Measurements from ENCODE around the gene SEC22C. TPM values are rescaled to one million over a fixed set of nuclear protein-coding genes. Genes with fewer than 3 reads are reported as not detected.

The SEC22C gene
- 39.6 to 44.7 TPM (median 42.6 TPM) in 3 replicates for total RNA-seq

DNA sequence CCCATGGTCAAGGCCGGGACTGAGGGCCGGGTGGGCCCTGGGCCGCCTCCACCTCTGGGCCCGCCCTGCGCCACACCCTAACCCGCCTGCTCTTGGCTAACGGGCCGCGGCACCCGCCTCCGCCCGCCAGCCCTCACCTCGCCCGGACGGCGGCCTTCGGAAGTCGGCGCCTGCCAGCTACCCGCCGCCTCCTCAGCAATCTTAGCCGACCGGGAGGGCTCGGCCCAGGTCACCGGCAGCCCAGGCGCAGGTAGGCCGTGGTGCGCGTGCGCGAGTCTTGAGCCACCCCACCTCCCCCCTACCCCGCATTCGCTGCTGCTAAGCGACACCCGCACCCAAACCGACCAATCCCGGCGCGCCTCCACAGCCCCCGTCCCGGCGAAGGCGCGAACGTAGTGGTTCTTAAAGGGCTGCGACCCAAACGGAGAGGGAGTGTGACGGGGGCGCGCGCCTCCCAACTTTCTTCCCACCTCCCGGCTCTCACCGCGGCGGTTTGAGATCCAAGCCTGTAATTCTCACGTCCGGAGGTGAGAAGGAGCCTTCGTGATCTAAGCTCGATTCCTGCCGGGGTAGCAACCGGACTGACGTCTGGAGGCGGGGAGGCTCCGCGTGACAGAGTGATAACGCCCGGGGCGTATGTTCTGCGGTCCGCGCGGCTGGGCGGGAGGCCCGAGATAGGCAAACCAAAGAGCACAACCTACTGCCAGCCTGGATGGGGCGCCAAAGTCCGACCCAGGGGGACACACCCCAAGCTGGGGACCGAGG lies at the start of gene SEC22C:
Gene SEC22C (minus strand): TSS at position 259 of the 765 bp plus-strand sequence. CDS start 12,921 bp downstream, outside the sequence.
- Mint-ChIP-seq H3K27ac (peak within 1 kb of the TSS; percentile 32), H3K9me3 (peaks cover 9% of the 10 kb centered on the region), H3K4me1 (peaks cover 26% of the 10 kb centered on the region), H3K4me3 (peak within 1 kb of the TSS; percentile 85), H3K36me3 (peaks cover 10% of the 10 kb centered on the region), H3K27me3 (ENCODE audit: low read depth) (no peaks in the 10 kb centered on the region)
- TF ChIP-seq, protein P1, sequence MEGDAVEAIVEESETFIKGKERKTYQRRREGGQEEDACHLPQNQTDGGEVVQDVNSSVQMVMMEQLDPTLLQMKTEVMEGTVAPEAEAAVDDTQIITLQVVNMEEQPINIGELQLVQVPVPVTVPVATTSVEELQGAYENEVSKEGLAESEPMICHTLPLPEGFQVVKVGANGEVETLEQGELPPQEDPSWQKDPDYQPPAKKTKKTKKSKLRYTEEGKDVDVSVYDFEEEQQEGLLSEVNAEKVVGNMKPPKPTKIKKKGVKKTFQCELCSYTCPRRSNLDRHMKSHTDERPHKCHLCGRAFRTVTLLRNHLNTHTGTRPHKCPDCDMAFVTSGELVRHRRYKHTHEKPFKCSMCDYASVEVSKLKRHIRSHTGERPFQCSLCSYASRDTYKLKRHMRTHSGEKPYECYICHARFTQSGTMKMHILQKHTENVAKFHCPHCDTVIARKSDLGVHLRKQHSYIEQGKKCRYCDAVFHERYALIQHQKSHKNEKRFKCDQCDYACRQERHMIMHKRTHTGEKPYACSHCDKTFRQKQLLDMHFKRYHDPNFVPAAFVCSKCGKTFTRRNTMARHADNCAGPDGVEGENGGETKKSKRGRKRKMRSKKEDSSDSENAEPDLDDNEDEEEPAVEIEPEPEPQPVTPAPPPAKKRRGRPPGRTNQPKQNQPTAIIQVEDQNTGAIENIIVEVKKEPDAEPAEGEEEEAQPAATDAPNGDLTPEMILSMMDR (IDR thresholded peaks at IDR 0.05; ENCODE audit: unreplicated experiment), result no peak
- DNase-seq (ENCODE audit: low spot score in 2 of 2, unreplicated experiment in 2 of 2), result peak; percentile 90 to 95

GRCh38 chr3:42613462-42613861 lies 31.7 kb upstream of the SEC22C start:
- Mint-ChIP-seq H3K4me1 (peaks cover 4% of the 10 kb centered on the region), H3K36me3 (peaks cover 14% of the 10 kb centered on the region), H3K9me3 (no peaks in the 10 kb centered on the region), H3K4me3 (no peak overlapping the region), H3K27ac (peak overlapping the region; percentile 9), H3K27me3 (ENCODE audit: low read depth) (no peaks in the 10 kb centered on the region)
- no peak for DNase-seq (ENCODE audit: low spot score in 2 of 2, unreplicated experiment in 2 of 2)
- TF ChIP-seq, protein P1 (IDR thresholded peaks at IDR 0.05; ENCODE audit: unreplicated experiment), result peak; percentile 73

GRCh38 chr3:42612928-42613327 lies 31.2 kb upstream of the SEC22C start:
- H3K27me3 Mint-ChIP-seq (ENCODE audit: low read depth), result no peaks in the 10 kb centered on the region
- peaks cover 5% of the 10 kb centered on the region for H3K4me1 Mint-ChIP-seq
- H3K9me3 Mint-ChIP-seq, result no peaks in the 10 kb centered on the region
- peaks cover 14% of the 10 kb centered on the region for H3K36me3 Mint-ChIP-seq
- no peak for DNase-seq (ENCODE audit: low spot score in 2 of 2, unreplicated experiment in 2 of 2)
- H3K4me3 Mint-ChIP-seq, result no peak overlapping the region
- H3K27ac Mint-ChIP-seq, result peak overlapping the region; percentile 32
- TF ChIP-seq, protein P1 (IDR thresholded peaks at IDR 0.05; ENCODE audit: unreplicated experiment), result no peak

DNA sequence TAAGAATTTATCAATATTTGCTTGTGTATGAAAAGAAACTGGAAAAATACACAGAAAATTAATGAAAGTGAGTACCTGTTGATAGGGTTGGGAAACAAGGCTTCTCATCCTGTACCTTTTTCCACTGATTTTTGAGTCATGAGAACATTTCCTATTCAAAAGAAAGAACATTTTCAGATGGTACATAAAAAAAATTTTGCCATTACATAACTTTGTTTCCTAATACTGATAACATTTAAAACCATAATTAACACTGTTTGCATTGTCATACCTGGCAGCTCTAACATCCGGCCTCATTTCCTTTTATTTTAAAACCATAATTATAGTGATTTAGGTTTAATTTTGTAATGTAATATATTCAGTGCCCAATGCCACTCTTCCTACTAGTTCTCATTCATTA lies 30.4 kb upstream of the SEC22C start:
- no peak overlapping the region for H3K4me3 Mint-ChIP-seq
- H3K27ac Mint-ChIP-seq, result no peak overlapping the region
- no peak for DNase-seq (ENCODE audit: low spot score in 2 of 2, unreplicated experiment in 2 of 2)
- TF ChIP-seq, protein P1 (IDR thresholded peaks at IDR 0.05; ENCODE audit: unreplicated experiment), result no peak
- peaks cover 17% of the 10 kb centered on the region for H3K36me3 Mint-ChIP-seq
- H3K9me3 Mint-ChIP-seq, result no peaks in the 10 kb centered on the region
- no peaks in the 10 kb centered on the region for H3K27me3 Mint-ChIP-seq (ENCODE audit: low read depth)
- H3K4me1 Mint-ChIP-seq, result peaks cover 8% of the 10 kb centered on the region

GRCh38 chr3:42610976-42611375 lies 29.2 kb upstream of the SEC22C start:
- H3K27me3 Mint-ChIP-seq (ENCODE audit: low read depth), result no peaks in the 10 kb centered on the region
- no peak for DNase-seq (ENCODE audit: low spot score in 2 of 2, unreplicated experiment in 2 of 2)
- TF ChIP-seq, protein P1 (IDR thresholded peaks at IDR 0.05; ENCODE audit: unreplicated experiment), result no peak
- no peak overlapping the region for H3K4me3 Mint-ChIP-seq
- peaks cover 18% of the 10 kb centered on the region for H3K36me3 Mint-ChIP-seq
- no peak overlapping the region for H3K27ac Mint-ChIP-seq
- H3K9me3 Mint-ChIP-seq, result no peaks in the 10 kb centered on the region
- H3K4me1 Mint-ChIP-seq, result peaks cover 8% of the 10 kb centered on the region
